Glutamatergic neuron (in vitro differentiated cells): Measurements from ENCODE around the gene XRCC6. TPM values are rescaled to one million over a fixed set of nuclear protein-coding genes. Genes with fewer than 3 reads are reported as not detected.
"Not testable (repeated sequence)": the region's sequence is repeated elsewhere in the genome, so short reads cannot be mapped to it uniquely, and the experiment has no call there.

Experiments
- DNase-seq: peaks from one replicate; pipeline ENCODE4 v3.0.0; 2022
- H3K27ac Mint-ChIP-seq: one replicate; pipeline ENCODE4 v1.8.0; 2020; ENCODE audit warnings: mild to moderate bottlenecking, mixed read lengths, inconsistent platforms; ENCODE audit not compliant: unreplicated experiment
- H3K27me3 Mint-ChIP-seq: one replicate; pipeline ENCODE4 v1.8.0; 2020; ENCODE audit warnings: mild to moderate bottlenecking, moderate library complexity, mixed read lengths, inconsistent platforms; ENCODE audit not compliant: unreplicated experiment
- H3K36me3 Mint-ChIP-seq: one replicate; pipeline ENCODE4 v1.8.0; 2020; ENCODE audit warnings: mild to moderate bottlenecking, mixed read lengths, inconsistent platforms; ENCODE audit not compliant: unreplicated experiment
- H3K4me1 Mint-ChIP-seq: one replicate; pipeline ENCODE4 v1.8.0; 2020; ENCODE audit warnings: mild to moderate bottlenecking, low read depth, mixed read lengths, inconsistent platforms; ENCODE audit not compliant: unreplicated experiment
- H3K4me3 Mint-ChIP-seq: one replicate; pipeline ENCODE4 v1.8.0; 2020; ENCODE audit warnings: mild to moderate bottlenecking, mixed read lengths, inconsistent platforms; ENCODE audit not compliant: unreplicated experiment
- H3K9me3 Mint-ChIP-seq: one replicate; pipeline ENCODE4 v1.8.0; 2020; ENCODE audit warnings: mild to moderate bottlenecking, moderate library complexity, mixed read lengths, inconsistent platforms; ENCODE audit not compliant: unreplicated experiment
- CTCF ChIP-seq: fragments of 200-600 bp; sonication (generic); IDR thresholded peaks from one replicate; pipeline ENCODE4 v1.5.0; 2021; ENCODE audit not compliant: partially characterized antibody, unreplicated experiment
- total RNA-seq: library from RNA; stranded (reverse); fragmentation: NEBNext Ultra II Directional; extraction: Animal tissue kit (Norgen Biotek cat#: 25700); gene quantifications from one replicate; pipeline ENCODE4 v1.2.1, GENCODE V29; 2021; ENCODE audit not compliant: unreplicated experiment

The XRCC6 gene
- total RNA-seq, 1 donor from 2014 or later, result 155 TPM

DNA sequence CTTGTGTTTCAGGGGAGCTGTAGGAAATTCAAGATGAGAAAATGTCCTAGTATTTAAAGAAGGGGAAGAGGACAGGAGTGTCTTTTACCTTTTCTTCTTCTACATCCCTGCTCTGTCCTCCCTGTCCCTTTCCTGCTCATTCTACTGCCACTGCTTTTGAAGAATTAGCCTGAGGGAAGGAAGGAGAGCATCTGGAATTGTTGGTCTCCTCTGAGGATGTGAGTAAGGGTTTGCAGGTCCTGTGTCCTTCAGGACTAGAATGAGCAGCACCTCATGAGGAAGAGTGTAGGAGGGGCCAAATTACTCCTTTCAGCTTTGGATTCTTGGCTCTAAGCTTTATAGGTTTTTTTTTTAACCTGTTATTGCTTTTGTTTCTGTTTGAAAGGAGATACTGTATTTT lies 43.4 kb downstream of the XRCC6 start:
- Mint-ChIP-seq H3K9me3 (peaks cover 2% of the 10 kb centered on the region), H3K4me3 (no peak overlapping the region), H3K27ac (no peak overlapping the region), H3K36me3 (no peaks in the 10 kb centered on the region), H3K27me3 (peaks cover 3% of the 10 kb centered on the region), H3K4me1 (no peaks in the 10 kb centered on the region)
- TF ChIP-seq CTCF, result no peak
- DNase-seq, result no peak

GRCh38 chr22:41664951-41665350 lies 43.9 kb downstream of the XRCC6 start:
- no peaks in the 10 kb centered on the region for H3K4me1 Mint-ChIP-seq
- no peak overlapping the region for H3K27ac Mint-ChIP-seq
- peaks cover 2% of the 10 kb centered on the region for H3K9me3 Mint-ChIP-seq
- H3K27me3 Mint-ChIP-seq, result peaks cover 3% of the 10 kb centered on the region
- TF ChIP-seq CTCF, result no peak
- DNase-seq, result no peak
- H3K36me3 Mint-ChIP-seq, result no peaks in the 10 kb centered on the region
- H3K4me3 Mint-ChIP-seq, result no peak overlapping the region

GRCh38 chr22:41668971-41669911 lies 48.1 kb downstream of the XRCC6 start:
- Mint-ChIP-seq H3K27me3 (peaks cover 3% of the 10 kb centered on the region), H3K9me3 (peaks cover 2% of the 10 kb centered on the region), H3K4me1 (no peaks in the 10 kb centered on the region), H3K27ac (no peak overlapping the region), H3K36me3 (no peaks in the 10 kb centered on the region), H3K4me3 (no peak overlapping the region)
- no peak for DNase-seq
- no peak for TF ChIP-seq CTCF

DNA sequence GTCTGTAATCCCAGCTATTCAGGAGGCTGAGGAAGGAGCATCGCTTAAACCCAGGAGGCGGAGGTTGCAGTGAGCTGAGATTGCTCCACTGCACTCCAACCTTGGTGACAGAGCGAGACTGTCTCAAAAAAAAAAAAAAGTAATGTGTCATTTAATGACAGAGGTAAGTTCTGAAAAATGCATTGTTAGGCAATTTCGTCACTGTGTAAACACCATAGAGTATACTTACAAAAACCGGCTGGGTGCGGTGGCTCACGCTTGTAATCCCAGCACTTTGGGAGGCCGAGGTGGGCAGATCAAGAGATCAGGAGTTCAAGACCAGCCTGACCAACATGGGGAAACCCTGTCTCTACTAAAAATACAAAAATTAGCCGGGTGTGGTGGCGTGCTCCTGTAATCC lies 51.0 kb downstream of the XRCC6 start:
- H3K27me3 Mint-ChIP-seq, H3K4me1 Mint-ChIP-seq, DNase-seq, H3K9me3 Mint-ChIP-seq, H3K27ac Mint-ChIP-seq, H3K4me3 Mint-ChIP-seq, H3K36me3 Mint-ChIP-seq: not testable (repeated sequence)

DNA sequence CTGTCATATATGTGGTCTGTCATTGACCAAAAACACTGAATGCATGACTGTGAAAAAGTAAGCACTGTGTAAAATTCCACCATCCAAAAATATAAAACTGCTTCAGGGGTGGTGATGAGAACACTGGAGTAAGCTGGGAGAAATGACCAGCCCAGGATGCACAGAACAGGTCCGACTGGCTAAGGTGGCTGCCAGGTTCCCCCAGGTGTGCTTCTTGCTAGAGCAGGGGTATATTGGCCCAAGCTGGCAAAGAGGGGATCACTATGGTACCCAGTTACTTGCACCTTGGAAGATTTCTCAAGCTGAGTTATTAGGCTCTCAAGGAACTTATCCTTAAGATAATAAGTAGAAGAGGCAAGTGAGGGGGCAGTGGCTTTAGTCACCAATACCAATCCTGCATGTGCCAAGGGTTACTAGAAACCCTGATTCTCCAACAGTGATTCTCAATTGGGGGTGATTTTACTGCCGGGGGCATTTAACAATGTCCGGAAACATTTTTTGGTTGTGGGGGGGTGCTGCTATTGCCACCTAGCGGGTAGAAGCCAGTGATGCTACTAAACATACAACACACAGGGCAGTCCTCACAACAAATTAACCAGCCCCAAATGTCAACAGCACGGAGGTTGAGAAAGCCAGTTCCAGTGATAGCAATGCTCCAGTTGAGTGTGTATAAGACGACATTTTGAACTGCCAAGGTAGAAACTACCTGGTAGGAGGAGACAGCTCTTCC lies 51.9 kb downstream of the XRCC6 start:
- Mint-ChIP-seq H3K27me3 (no peaks in the 10 kb centered on the region), H3K4me3 (no peak overlapping the region), H3K36me3 (no peaks in the 10 kb centered on the region), H3K9me3 (peaks cover 2% of the 10 kb centered on the region), H3K4me1 (no peaks in the 10 kb centered on the region), H3K27ac (no peak overlapping the region)
- DNase-seq, result no peak
- TF ChIP-seq CTCF, result no peak
